Transverse colon (tissue), 4 donors: ENCODE data around the gene ITGA3. TPM values are rescaled to one million over a fixed set of nuclear protein-coding genes. Genes with fewer than 3 reads are reported as not detected.

Experiments
- DNase-seq: peaks from one replicate; pipeline ENCODE4 v3.0.0-alpha.2; 2019
- H3K27ac ChIP-seq, 4 donors: fragments of 200-600 bp; sonication (generic); 2 replicates each; pipeline ENCODE4 v1.5.1; 2016 to 2018; ENCODE audit warnings: inconsistent platforms in 4 of 4
- H3K27me3 ChIP-seq: fragments of 200-600 bp; sonication (generic); 2 replicates; pipeline ENCODE4 v1.5.1; 2017; ENCODE audit warnings: inconsistent platforms
- H3K36me3 ChIP-seq, 4 donors: fragments of 200-600 bp; sonication (generic); 2 replicates each; pipeline ENCODE4 v1.5.1; 2017 to 2019; ENCODE audit warnings: inconsistent platforms in 4 of 4
- H3K4me1 ChIP-seq, 4 donors: fragments of 200-600 bp; sonication (generic); 2 replicates each; pipeline ENCODE4 v1.5.1; 2017 to 2020; ENCODE audit warnings: inconsistent platforms in 4 of 4
- H3K4me3 ChIP-seq, 4 donors: fragments of 200-600 bp; sonication (generic); 1 replicate in 1 of 4; 2 replicates in 3 of 4; pipeline versions ENCODE4 v1.5.1 to v1.6.1; 2017 to 2019; ENCODE audit warnings: inconsistent platforms in 4 of 4
- H3K9me3 ChIP-seq, 2 donors: fragments of 200-600 bp; sonication (generic); 2 replicates each; pipeline ENCODE4 v1.5.1; 2017 to 2019; ENCODE audit warnings: inconsistent platforms in 2 of 2
- EP300 ChIP-seq: sonication (generic); formaldehyde crosslinking; IDR thresholded peaks from one replicate; pipeline ENCODE4 v1.6.1; 2017; ENCODE audit warnings: antibody characterized with exemption, low read depth
- POLR2A ChIP-seq: fragments of 450-650 bp; IDR thresholded peaks from one replicate; pipeline ENCODE4 v1.6.1; 2016; ENCODE audit warnings: antibody characterized with exemption, mild to moderate bottlenecking, moderate library complexity
- POLR2AphosphoS5 ChIP-seq, 3 donors: sonication (generic); formaldehyde crosslinking; IDR thresholded peaks; one replicate each; pipeline ENCODE4 v1.6.1; 2016; ENCODE audit warnings: antibody characterized with exemption in 3 of 3
- whole genome bisulfite sequencing, 2 donors: methylation state at CpG; one replicate each; pipeline ENCODE4 v1.1.5; 2018; ENCODE audit warnings: low coverage in 1 of 2; 5-methylcytosine and 5-hydroxymethylcytosine counted together
- in situ Hi-C, 4 donors: fragments of 200-750 bp; cut with MboI; loops; one replicate each; pipeline versions ENCODE4 v1.15.0 to v1.15.1; 2017; ENCODE audit warnings: low sequenced_read_pairs in 3 of 4, low pct_ligation_motif_present in 1 of 4, low pct_unique_long_range_greater_than_20kb in 1 of 4
- intact Hi-C: fragments of 100-400 bp; cut with DNase I; formaldehyde crosslinking; loops from one replicate; pipeline ENCODE4 v1.15.1; 2023; ENCODE audit warnings: low total_unique reads
- total RNA-seq, 4 donors: library from RNA; depleted of rRNA; stranded (reverse); fragments of >200 nt; gene quantifications; one replicate each; pipeline ENCODE4 v1.1.0, GENCODE V29; 2016
- TF ChIP-seq, protein P1 (sequence below), 5 experiments: fragments of 200-600 bp in 3 of 5; fragments of 450-650 bp in 2 of 5; sonication (generic) in 3 of 5; IDR thresholded peaks; 1 replicate in 2 of 5; 2 replicates in 3 of 5; pipeline ENCODE4 v1.5.1; 2016 to 2017; ENCODE audit warnings: antibody characterized with exemption in 5 of 5, inconsistent platforms in 3 of 5, mild to moderate bottlenecking in 2 of 5, moderate library complexity in 1 of 5

ITGA3 gene
- total RNA-seq, 4 donors from 2014 or later, result 147 to 294 (median 171) TPM

DNA sequence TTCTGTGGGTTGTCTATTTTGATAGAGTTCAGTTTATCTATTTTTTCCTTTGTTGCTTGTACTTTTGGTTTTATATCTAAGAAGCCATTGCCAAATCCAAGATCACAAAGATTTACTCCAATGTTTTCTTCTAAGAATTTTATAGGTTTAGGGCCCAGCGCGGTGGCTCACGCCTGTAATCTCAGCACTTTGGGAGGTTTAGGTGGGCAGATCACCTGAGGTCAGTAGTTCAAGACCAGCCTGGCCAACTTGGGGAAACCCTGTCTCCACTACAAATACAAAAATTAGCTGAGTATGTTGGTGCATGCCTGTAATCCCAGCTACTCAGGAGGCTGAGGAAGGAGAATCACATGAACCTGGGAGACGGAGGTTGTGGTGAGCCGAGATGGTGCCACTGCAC lies 13.7 kb upstream of the ITGA3 start:
- Histone ChIP-seq H3K9me3 (no peaks in the 10 kb centered on the region), H3K27me3 (no peaks in the 10 kb centered on the region), H3K4me1 (peaks cover 4 to 27% (median 10%) of the 10 kb centered on the region in 4 donors), H3K4me3 (no peak overlapping the region), H3K36me3 (no peaks in the 10 kb centered on the region), H3K27ac (no peak overlapping the region)
- no peak for TF ChIP-seq POLR2AphosphoS5 (IDR thresholded peaks at IDR 0.05)
- no peak for TF ChIP-seq POLR2A
- TF ChIP-seq, protein P1, sequence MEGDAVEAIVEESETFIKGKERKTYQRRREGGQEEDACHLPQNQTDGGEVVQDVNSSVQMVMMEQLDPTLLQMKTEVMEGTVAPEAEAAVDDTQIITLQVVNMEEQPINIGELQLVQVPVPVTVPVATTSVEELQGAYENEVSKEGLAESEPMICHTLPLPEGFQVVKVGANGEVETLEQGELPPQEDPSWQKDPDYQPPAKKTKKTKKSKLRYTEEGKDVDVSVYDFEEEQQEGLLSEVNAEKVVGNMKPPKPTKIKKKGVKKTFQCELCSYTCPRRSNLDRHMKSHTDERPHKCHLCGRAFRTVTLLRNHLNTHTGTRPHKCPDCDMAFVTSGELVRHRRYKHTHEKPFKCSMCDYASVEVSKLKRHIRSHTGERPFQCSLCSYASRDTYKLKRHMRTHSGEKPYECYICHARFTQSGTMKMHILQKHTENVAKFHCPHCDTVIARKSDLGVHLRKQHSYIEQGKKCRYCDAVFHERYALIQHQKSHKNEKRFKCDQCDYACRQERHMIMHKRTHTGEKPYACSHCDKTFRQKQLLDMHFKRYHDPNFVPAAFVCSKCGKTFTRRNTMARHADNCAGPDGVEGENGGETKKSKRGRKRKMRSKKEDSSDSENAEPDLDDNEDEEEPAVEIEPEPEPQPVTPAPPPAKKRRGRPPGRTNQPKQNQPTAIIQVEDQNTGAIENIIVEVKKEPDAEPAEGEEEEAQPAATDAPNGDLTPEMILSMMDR (IDR thresholded peaks at IDR 0.05), result no peak
- TF ChIP-seq EP300, result no peak
- in situ Hi-C loops, result no loop called here
- intact Hi-C loops, result no loop called here
- WGBS, 2 donors, result 83 to 93% methylated on average over 4 to 5 of the region's 5 CpGs
- DNase-seq, result no peak

GRCh38 chr17:50043290-50044148 lies 12.4 kb upstream of the ITGA3 start:
- Histone ChIP-seq H3K36me3 (no peaks in the 10 kb centered on the region), H3K9me3 (no peaks in the 10 kb centered on the region), H3K27ac (no peak overlapping the region), H3K4me3 (no peak overlapping the region), H3K4me1 (peaks cover 0 to 14% (median 0%) of the 10 kb centered on the region in 4 donors), H3K27me3 (no peaks in the 10 kb centered on the region)
- in situ Hi-C loops (no loop called here), intact Hi-C loops (no loop called here)
- TF ChIP-seq, protein P1 (IDR thresholded peaks at IDR 0.05), result no peak
- TF ChIP-seq POLR2AphosphoS5 (IDR thresholded peaks at IDR 0.05) (no peak), POLR2A (no peak), EP300 (no peak)
- 76% methylated on average over 13 of the region's 16 CpGs; no CpG with 5 or more reads in 1 of the 2 donors for WGBS, 2 donors
- DNase-seq, result no peak

- intact Hi-C loops (no loop called here), in situ Hi-C loops (no loop called here)
- no peaks in the 10 kb centered on the region for H3K36me3 ChIP-seq
- no peak overlapping the region for H3K4me3 ChIP-seq
- TF ChIP-seq EP300, result no peak
- TF ChIP-seq POLR2AphosphoS5 (IDR thresholded peaks at IDR 0.05), result no peak
- no peak for TF ChIP-seq POLR2A
- TF ChIP-seq, protein P1 (IDR thresholded peaks at IDR 0.05), result no peak
- H3K27me3 ChIP-seq, result no peaks in the 10 kb centered on the region
- H3K4me1 ChIP-seq, result peaks cover 0 to 14% (median 0%) of the 10 kb centered on the region in 4 donors
- DNase-seq, result no peak
- WGBS, 2 donors, result 92% methylated on average over 5 of the region's 5 CpGs; no CpG with 5 or more reads in 1 of the 2 donors
- no peak overlapping the region for H3K27ac ChIP-seq
- no peaks in the 10 kb centered on the region for H3K9me3 ChIP-seq
Observed at GRCh38 chr17:50044483-50044882, 11.4 kb upstream of the ITGA3 start.

DNA sequence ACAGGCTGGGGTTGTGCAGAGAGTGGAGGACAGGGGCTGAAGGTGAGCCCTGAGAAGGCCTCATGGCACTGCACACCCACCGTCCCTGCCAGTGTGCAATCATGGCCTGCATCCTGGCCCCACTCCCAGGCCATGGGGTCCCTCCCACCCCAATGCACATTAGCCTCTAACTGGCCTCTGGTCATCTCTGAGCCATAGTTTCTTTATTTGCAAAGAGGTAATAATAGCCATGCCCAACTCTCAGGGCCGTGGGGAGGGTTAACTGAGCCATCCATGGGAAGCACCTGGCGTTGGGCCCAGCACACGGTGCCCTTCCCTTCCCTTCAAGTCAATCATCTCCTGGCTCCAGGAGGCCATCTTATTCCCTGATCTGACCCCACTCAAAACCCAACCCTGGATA lies 10.8 kb upstream of the ITGA3 start:
- Histone ChIP-seq H3K4me1 (peaks cover 0 to 14% (median 0%) of the 10 kb centered on the region in 4 donors), H3K27me3 (no peaks in the 10 kb centered on the region), H3K27ac (no peak overlapping the region), H3K4me3 (no peak overlapping the region), H3K36me3 (no peaks in the 10 kb centered on the region), H3K9me3 (no peaks in the 10 kb centered on the region)
- TF ChIP-seq, protein P1 (IDR thresholded peaks at IDR 0.05), result no peak
- TF ChIP-seq EP300, result no peak
- no peak for TF ChIP-seq POLR2AphosphoS5 (IDR thresholded peaks at IDR 0.05)
- TF ChIP-seq POLR2A, result no peak
- in situ Hi-C loops, result no loop called here
- intact Hi-C loops, result no loop called here
- no peak for DNase-seq
- WGBS, 2 donors, result 49% methylated on average over 4 of the region's 4 CpGs; no CpG with 5 or more reads in 1 of the 2 donors
